GM21381 (cell line): ENCODE data around the gene PYDC1.
"Not testable (repeated sequence)": the region's sequence is repeated elsewhere in the genome, so short reads cannot be mapped to it uniquely, and the experiment has no call there.

Experiments
- ATAC-seq: cut with Tn5 transposase; IDR thresholded peaks from one replicate; pipeline ENCODE4 v1.9.1; 2021; ENCODE audit warnings: mild to moderate bottlenecking, moderate library complexity; ENCODE audit not compliant: unreplicated experiment

Gene PYDC1

GRCh38 chr16:31196324-31197088 lies 20.4 kb downstream of the PYDC1 start:
- no peak for ATAC-seq

DNA sequence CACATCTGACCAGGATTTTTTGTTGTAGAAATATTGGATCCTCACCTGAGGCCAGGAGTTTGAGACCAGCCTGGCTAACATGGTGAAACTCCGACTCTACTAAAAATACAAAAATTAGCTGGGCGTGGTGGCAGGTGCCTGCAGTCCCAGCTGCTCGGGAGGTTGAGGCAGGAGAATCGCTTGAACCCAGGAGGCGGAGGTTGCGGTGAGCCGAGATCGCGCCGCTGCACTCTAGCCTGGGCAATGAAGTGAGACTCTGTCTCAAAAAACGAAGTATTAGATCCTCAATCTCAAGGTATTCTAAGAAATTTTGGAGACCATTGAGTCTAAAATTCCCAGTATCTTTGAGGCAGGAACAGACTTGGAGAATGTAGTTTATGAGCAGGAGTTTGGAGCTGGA lies 21.1 kb downstream of the PYDC1 start:
- not testable (repeated sequence) for ATAC-seq

DNA sequence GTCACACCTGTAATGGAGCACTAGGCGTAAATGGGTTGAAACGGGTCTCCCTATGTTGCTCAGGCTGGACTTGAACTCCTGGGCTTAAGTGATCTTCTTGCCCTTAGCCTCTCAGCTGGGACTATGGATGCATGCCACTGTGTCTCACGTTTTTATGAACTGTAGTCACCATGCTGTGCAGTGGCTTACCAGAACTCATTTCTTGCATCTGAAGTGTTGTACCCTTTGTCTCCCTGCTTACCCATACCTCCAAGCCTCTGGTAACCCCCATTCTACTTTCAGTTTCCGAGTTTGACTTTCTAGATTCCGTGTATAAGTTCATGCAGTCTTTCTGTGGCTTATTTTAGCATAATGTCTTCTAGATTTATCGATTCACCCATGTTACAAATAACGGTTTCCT lies 22.0 kb downstream of the PYDC1 start:
- no peak for ATAC-seq

DNA sequence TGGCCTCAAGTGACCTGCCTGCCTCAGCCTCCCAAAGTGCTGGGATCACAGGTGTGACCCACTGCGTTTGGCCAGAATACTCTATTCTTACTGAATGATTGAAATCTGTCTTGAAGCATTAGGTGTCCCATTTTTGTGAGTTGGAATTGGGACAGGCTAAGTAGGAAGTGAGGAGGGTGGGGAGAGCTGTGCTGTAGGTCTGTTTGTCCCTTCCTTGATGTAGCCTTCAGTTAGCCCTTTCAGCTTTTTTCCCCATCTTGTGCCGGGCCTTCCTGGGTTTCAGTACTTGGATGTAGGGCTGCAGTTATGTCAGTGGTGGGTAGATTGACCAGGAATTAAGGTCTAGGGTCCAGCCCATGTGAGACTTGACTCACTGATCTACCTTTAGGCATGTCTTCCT lies 23.1 kb downstream of the PYDC1 start:
- ATAC-seq = no peak

GRCh38 chr16:31192856-31193642 lies 23.9 kb downstream of the PYDC1 start:
- no peak for ATAC-seq

DNA sequence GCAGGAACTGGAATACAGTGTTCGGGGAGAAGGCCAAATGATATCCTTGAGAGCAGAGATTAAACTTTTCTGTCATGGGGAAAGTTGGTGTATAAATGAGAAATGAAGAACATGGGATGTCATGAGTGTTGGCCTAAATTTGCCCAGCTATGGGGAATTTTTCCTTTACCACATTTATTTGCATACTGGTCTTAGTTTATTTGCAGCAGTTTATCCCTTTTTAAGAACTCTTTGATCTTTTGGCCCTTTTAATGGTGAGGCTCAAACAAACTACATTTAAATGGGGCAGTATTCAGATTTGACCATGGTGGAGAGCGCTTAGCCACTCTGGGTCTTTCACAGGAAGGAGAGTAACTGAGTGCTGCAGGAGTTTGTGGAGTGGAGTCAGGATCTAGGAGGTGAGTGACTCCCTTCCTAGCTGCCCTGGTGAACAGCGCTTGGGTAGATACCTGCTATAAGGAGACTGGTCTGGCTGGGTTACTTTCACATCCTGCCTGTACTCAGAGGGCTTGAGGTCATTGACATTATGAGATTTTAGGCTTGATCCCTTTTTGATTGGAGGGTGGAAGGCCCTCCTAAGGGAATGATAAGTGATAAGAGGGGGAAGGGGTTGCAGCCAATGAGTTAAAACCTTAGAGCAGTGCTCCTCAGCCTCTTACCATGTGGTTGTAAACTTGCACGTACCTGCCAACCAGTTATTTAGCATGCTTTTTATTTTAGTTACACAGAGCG lies 25.1 kb downstream of the PYDC1 start:
- no peak for ATAC-seq

DNA sequence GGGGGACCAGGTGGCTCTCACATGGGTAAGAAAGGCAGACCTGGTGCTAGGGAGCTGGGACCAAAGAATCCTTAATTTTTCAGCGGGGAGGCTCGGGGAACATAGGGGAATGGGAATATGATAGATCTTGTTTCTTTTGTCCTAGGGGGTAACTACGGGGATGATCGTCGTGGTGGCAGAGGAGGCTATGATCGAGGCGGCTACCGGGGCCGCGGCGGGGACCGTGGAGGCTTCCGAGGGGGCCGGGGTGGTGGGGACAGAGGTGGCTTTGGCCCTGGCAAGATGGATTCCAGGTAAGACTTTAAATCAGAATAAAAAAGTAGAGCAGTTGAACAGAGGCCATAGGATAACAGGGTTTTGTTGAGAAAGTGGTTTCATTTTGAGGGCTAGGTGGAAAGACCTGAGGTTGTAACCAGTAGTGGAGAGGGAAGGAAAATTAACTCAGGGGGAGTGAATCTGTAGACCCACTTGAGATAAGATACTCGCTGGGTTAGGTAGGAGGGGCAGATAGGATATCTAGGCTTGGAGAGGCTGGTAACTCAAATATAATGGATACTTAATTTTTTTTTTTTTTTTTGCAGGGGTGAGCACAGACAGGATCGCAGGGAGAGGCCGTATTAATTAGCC lies 26.0 kb downstream of the PYDC1 start:
- ATAC-seq = no peak

- no peak for ATAC-seq
Measured at GRCh38 chr16:31190061-31190460, 26.9 kb downstream of the PYDC1 start.

- no peak for ATAC-seq
Measured at GRCh38 chr16:31189412-31189778, 27.5 kb downstream of the PYDC1 start.

DNA sequence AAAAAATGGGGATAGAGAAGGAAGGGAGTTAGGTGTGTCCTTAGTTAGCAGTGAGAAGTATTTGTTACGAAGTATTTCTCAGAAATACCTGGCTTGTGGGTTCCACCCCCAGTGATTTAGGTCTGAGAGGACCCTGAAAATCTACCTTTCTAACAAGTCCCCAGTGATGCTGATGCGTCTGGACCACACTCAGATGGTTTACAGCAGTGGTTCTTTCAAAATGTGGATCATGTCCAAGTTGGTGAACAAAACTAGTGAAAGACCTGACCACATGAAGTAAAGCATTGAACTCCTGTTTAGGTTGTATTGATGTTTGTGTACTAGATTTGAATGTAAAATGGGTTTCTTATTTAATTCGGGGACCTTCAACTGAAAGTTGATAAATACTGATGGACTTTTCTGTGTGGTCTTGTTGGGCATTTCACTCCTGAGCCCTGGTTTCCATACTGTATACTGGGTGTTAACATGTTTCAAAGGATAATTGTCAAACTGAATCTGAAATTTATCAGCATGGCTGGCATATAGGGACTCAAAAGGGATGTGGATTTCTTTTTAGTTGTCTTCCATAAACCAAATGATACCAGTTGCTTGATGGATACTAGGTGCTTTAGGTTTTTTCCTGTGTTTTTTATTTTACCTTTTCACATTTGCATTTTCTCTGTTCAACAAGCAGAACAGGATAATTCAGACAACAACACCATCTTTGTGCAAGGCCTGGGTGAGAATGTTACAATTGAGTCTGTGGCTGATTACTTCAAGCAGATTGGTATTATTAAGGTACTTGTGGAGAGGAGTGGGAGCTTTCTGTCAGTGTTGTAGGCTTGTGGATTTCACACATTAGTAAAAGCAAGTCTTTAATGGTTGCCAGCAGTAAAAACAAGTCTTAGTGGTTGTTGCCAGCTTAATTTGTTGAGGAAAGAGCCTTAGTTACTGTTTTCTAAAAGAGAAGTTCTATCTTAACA lies 28.2 kb downstream of the PYDC1 start:
- no peak for ATAC-seq

DNA sequence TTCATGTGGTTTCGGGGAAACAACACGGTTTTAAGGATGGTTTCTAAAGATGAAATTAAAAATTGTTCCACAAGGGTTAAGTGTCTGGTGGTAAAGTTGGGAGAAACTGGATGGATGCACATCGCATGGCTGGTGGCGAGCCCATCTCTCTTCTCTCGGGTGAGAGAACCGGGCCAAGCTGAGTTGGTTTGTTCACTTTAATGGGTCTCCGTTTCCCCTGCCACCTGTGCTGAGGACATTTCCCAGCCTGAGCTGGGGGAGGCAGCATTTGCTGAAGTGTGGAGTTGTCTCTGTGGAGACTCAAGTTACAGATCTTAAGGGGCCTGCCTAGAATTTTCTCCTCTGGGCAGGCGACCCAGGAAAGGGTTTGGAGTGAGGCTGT lies 29.1 kb downstream of the PYDC1 start:
- no peak for ATAC-seq

- ATAC-seq = no peak
Measured at GRCh38 chr16:31186930-31187807, 29.8 kb downstream of the PYDC1 start.

DNA sequence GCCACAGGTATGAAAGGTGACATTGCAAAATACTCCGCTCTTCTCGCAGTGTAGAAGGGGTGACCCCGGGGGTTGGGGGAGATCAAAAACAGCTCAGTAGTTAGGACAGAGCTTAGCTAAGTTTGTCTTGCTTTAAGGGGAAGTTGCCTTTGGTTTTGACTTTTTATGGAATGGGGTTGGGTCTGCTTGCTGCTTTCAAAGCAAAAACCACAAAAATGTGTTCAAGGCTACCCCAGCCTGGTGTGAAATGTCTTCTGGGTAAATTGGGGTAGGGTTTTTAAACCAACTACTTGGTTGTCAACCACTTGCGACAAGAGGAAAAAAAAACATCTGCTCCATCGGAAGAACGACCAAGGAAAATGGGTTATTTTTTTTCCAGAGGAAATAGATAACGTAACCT lies 30.8 kb downstream of the PYDC1 start:
- ATAC-seq = no peak

DNA sequence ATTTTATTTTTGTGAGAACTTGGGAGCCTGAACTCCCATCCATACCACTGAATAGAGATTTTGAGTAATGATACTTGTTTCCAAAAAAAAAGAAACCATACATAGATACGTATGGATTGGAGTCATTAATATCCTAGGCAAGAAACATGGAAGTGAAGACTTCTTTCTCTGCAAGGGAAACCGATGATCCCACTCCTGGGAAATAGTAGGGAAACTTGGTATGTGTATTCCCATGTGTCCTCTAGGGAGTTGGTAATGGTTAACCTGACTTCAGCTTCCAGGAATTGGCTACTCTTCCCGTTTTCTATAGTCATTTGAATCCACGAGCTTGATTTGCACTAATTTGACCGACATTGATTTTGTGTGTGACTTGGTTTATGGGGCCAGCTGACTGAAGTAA lies 31.6 kb downstream of the PYDC1 start:
- ATAC-seq = no peak

DNA sequence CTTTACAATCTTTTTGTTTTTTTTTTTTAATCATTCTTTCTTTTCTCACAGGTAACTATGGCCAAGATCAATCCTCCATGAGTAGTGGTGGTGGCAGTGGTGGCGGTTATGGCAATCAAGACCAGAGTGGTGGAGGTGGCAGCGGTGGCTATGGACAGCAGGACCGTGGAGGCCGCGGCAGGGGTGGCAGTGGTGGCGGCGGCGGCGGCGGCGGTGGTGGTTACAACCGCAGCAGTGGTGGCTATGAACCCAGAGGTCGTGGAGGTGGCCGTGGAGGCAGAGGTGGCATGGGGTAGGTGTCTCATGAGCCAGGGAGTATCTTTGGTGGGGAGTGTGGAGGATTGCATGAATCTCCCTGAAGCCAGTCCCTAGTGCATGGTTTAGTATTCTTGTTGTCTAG lies 32.0 kb downstream of the PYDC1 start:
- ATAC-seq = no peak

DNA sequence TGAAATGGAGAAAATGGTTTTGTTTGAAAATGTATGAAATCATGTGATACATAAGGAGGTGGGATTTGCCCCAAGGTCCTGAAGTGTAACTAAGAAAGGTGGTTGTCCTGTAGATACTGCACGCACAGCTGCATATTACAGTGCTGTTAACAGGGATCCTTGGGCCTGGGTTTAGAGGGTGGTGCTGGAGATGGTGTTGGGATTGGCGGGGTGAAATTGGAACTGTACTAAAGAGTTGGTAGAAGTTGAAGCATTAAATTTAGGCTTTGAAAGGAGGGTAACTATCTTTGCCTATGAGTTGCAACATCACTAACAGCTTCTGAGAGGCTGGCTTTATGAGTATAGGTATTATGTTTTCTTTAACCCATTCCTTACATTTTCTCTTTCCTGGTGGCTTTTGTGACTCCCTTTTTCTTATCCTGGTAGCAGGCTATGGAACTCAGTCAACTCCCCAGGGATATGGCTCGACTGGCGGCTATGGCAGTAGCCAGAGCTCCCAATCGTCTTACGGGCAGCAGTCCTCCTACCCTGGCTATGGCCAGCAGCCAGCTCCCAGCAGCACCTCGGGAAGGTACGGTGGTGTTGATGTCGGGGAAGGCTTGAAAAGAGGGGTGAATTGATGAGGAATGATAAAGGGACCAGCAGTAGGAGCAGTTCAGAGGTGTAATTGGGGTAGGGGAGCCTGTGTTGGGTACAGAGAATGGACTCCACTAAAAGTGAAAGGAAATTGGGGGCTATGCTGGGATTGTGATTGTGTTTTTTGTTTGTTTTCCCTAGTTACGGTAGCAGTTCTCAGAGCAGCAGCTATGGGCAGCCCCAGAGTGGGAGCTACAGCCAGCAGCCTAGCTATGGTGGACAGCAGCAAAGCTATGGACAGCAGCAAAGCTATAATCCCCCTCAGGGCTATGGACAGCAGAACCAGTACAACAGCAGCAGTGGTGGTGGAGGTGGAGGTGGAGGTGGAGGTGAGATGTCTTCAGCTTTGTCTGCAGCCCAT lies 33.2 kb downstream of the PYDC1 start:
- no peak for ATAC-seq

DNA sequence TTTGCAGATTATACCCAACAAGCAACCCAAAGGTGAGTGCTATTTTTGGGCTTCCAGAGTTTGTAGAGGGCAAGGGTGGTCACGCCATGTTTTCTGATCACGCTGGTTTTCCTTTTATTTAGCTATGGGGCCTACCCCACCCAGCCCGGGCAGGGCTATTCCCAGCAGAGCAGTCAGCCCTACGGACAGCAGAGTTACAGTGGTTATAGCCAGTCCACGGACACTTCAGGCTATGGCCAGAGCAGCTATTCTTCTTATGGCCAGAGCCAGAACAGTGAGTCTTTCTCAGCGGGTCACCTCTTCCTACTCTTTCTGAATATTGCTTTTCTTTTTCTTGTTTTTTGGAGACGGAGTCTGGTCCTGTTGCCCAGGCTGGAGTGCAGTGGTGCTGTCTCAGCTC lies 34.5 kb downstream of the PYDC1 start:
- ATAC-seq = no peak
